Activated CD4-positive, alpha-beta T cell treated with anti-CD3 and anti-CD28 coated beads for 24 hours (primary cell): ENCODE data around the gene HELZ2.
"Not testable (repeated sequence)": the region's sequence is repeated elsewhere in the genome, so short reads cannot be mapped to it uniquely, and the experiment has no call there.

Experiments used
- DNase-seq, 2 donors: peaks; one replicate each; pipeline ENCODE4 v3.0.0-alpha.2; 2020; ENCODE audit warnings: low read depth in 2 of 2

Gene HELZ2

GRCh38 chr20:63574156-63574828 is at the start of gene HELZ2:
TSS of gene HELZ2 (minus strand) at chr20:63574239. CDS start at chr20:63572385, 1,854 bp downstream.
- peak in 1 of 2 donors; percentile 19 for DNase-seq

- DNase-seq, result no peak
Observed at GRCh38 chr20:63622732-63623131, 48.7 kb upstream of the HELZ2 start.

- DNase-seq, result no peak
Observed at GRCh38 chr20:63622096-63622495, 48.1 kb upstream of the HELZ2 start.

GRCh38 chr20:63620991-63621390 is 47.0 kb upstream of the HELZ2 start:
- no peak for DNase-seq

GRCh38 chr20:63619505-63619904 is 45.5 kb upstream of the HELZ2 start:
- no peak for DNase-seq

- DNase-seq, result no peak
Observed at GRCh38 chr20:63619086-63619485, 45.0 kb upstream of the HELZ2 start.

- no peak for DNase-seq
Observed at GRCh38 chr20:63618291-63618980, 44.4 kb upstream of the HELZ2 start.

GRCh38 chr20:63617876-63618265 is 43.8 kb upstream of the HELZ2 start:
- DNase-seq, result no peak

GRCh38 chr20:63617092-63617875 is 43.2 kb upstream of the HELZ2 start:
- DNase-seq, result no peak

- not testable (repeated sequence) for DNase-seq
Observed at GRCh38 chr20:63613863-63614594, 40.0 kb upstream of the HELZ2 start.

- no peak for DNase-seq
Observed at GRCh38 chr20:63612276-63612931, 38.4 kb upstream of the HELZ2 start.

GRCh38 chr20:63611646-63612045 is 37.6 kb upstream of the HELZ2 start:
- DNase-seq, result no peak

- DNase-seq, result no peak
Observed at GRCh38 chr20:63610581-63611435, 36.8 kb upstream of the HELZ2 start.

GRCh38 chr20:63606686-63607085 is 32.6 kb upstream of the HELZ2 start:
- DNase-seq, result no peak

GRCh38 chr20:63602321-63602720 is 28.3 kb upstream of the HELZ2 start:
- no peak for DNase-seq

GRCh38 chr20:63601679-63602078 is 27.6 kb upstream of the HELZ2 start:
- DNase-seq, result not testable (repeated sequence)

GRCh38 chr20:63599396-63600050 is 25.5 kb upstream of the HELZ2 start:
- no peak for DNase-seq

- no peak for DNase-seq
Observed at GRCh38 chr20:63598479-63599395, 24.7 kb upstream of the HELZ2 start.
